ENCODE measurements around the gene VWA5B1. TPM values are rescaled to one million over a fixed set of nuclear protein-coding genes. Genes with fewer than 3 reads are reported as not detected.

VWA5B1 gene
- total and polyA plus RNA-seq, 2 experiments from 2014 or later: 0.16 to 1.0 TPM

GRCh38 chr1:20399196-20399595, 108.5 kb downstream of the VWA5B1 start (continued):
- TF ChIP-seq EZH2 (IDR thresholded peaks at IDR 0.05; ENCODE audit: low read depth, unreplicated experiment): no peak
- TF ChIP-seq ZNF331 (CRISPR knock-in tag; IDR thresholded peaks at IDR 0.05; ENCODE audit: low read depth): no peak
- no peak for TF ChIP-seq ETS1 (IDR thresholded peaks at IDR 0.05)
- no peak for TF ChIP-seq CREB1 (CRISPR knock-in tag; IDR thresholded peaks at IDR 0.05; ENCODE audit: low read depth)
- TF ChIP-seq EZH2phosphoT487 (IDR thresholded peaks at IDR 0.05; ENCODE audit: unreplicated experiment): no peak
- TF ChIP-seq JUNB (IDR thresholded peaks at IDR 0.05; ENCODE audit: unreplicated experiment): no peak
- TF ChIP-seq POLR2AphosphoS5 (IDR thresholded peaks at IDR 0.05; ENCODE audit: low read depth): no peak

- Mint-ChIP-seq H3K9me3 (peaks cover 3% of the 10 kb centered on the region; the same call in 2 of the 3 replicates), H3K4me3 (no peak overlapping the region), H3K36me3 (ENCODE audit: low read depth) (no peaks in the 10 kb centered on the region), H3K27ac (no peak overlapping the region), H3K4me1 (peaks cover 10% of the 10 kb centered on the region), H3K27me3 (ENCODE audit: insufficient read depth, low read depth, poor library complexity) (peaks cover 64% of the 10 kb centered on the region)
- H3K4me3 ChIP-seq: no peak overlapping the region
- no peak overlapping the region for H3K27ac ChIP-seq (ENCODE audit: low read depth)
- H3F3A ChIP-seq (replicated peaks; ENCODE audit: low read depth): no peaks in the 10 kb centered on the region
- DNase-seq (ENCODE audit: low spot score) (no peak), ATAC-seq (no peak)
- no peak overlapping the region for H3K4me2 ChIP-seq
- no peaks in the 10 kb centered on the region for H3K9me2 ChIP-seq (ENCODE audit: insufficient read depth)
- 0 out of 2 replicates have a peak overlapping the region, but pooled peaks have one; percentile 43 for H2AFZ ChIP-seq
- no peaks in the 10 kb centered on the region for H3K4me1 ChIP-seq (ENCODE audit: insufficient read depth)
- H3K36me3 ChIP-seq (ENCODE audit: insufficient read depth): no peaks in the 10 kb centered on the region
- no peak for TF ChIP-seq CREB1 (CRISPR knock-in tag; IDR thresholded peaks at IDR 0.05; ENCODE audit: low read depth)
- no peak for TF ChIP-seq ETS1 (IDR thresholded peaks at IDR 0.05)
- no peak for TF ChIP-seq REST (IDR thresholded peaks at IDR 0.05; ENCODE audit: unreplicated experiment)
- no peak for TF ChIP-seq NANOG (IDR thresholded peaks at IDR 0.05; ENCODE audit: borderline replicate concordance)
- TF ChIP-seq ZNF462 (CRISPR knock-in tag; IDR thresholded peaks at IDR 0.05): no peak
- TF ChIP-seq POLR2AphosphoS5 (IDR thresholded peaks at IDR 0.05; ENCODE audit: low read depth): no peak
- TF ChIP-seq JUNB (IDR thresholded peaks at IDR 0.05; ENCODE audit: unreplicated experiment): no peak
- no peak for TF ChIP-seq ZNF331 (CRISPR knock-in tag; IDR thresholded peaks at IDR 0.05; ENCODE audit: low read depth)
- no peak for TF ChIP-seq EZH2 (IDR thresholded peaks at IDR 0.05; ENCODE audit: low read depth, unreplicated experiment)
- no peak for TF ChIP-seq STAT1 (IDR thresholded peaks at IDR 0.05; ENCODE audit: unreplicated experiment)
- no peaks in the 10 kb centered on the region for H3K79me2 ChIP-seq (replicated peaks; ENCODE audit: insufficient read depth)
- no peaks in the 10 kb centered on the region for H4K20me1 ChIP-seq (replicated peaks; ENCODE audit: insufficient read depth)
- H3K27me3 ChIP-seq (ENCODE audit: insufficient read depth): peaks cover 64% of the 10 kb centered on the region
Observed at GRCh38 chr1:20399606-20400180, 109.0 kb downstream of the VWA5B1 start.

Measured in GM23338 (cell line).